ENCODE results near the gene AMPD1. TPM values are rescaled to one million over a fixed set of nuclear protein-coding genes. Genes with fewer than 3 reads are reported as not detected.

AMPD1 gene
- total RNA-seq, 1 experiment from 2014 or later = not detected

GRCh38 chr1:114669562-114670082 lies 25.7 kb downstream of the AMPD1 start, which contains the start of gene DENND2C:
DENND2C (minus strand) TSS chr1:114670049; CDS start chr1:114625984, 44,065 bp downstream.
- H3K36me3 Mint-ChIP-seq (ENCODE audit: insufficient read depth in 1 of 3, low read depth in 3 of 3) = no peaks in the 10 kb centered on the region
- no CpG with 5 or more reads among the region's 50 CpGs for WGBS (ENCODE audit: extremely low coverage, insufficient read length, low lambda C conversion rate)

More at GRCh38 chr1:114669562-114670082, 25.7 kb downstream of the AMPD1 start, which contains the start of gene DENND2C:
- Histone ChIP-seq H4K91ac (ENCODE audit: insufficient read length, low read depth, low read length) (no peak within 1 kb of the TSS), H2BK12ac (ENCODE audit: insufficient read length, low read depth, low read length) (no peak within 1 kb of the TSS), H2BK5ac (ENCODE audit: insufficient read length, low read length) (no peak within 1 kb of the TSS), H3K9me3 (ENCODE audit: control insufficient read depth, low read depth, low read length) (no peaks in the 10 kb centered on the region), H4K20me1 (ENCODE audit: control insufficient read depth, insufficient read depth, insufficient read length) (no peaks in the 10 kb centered on the region), H3K4me2 (ENCODE audit: insufficient read depth, insufficient read length, low read length) (peak within 1 kb of the TSS; percentile 99), H3K4me1 (ENCODE audit: insufficient read depth, low read length) (no peaks in the 10 kb centered on the region), H3K9ac (ENCODE audit: extremely low read depth, insufficient read length, low read length) (peak within 1 kb of the TSS; percentile 69), H2BK20ac (ENCODE audit: low read depth, low read length, poor library complexity, severe bottlenecking) (no peak within 1 kb of the TSS), H3K23ac (ENCODE audit: insufficient read length, low read depth, low read length) (no peak within 1 kb of the TSS), H3K18ac (ENCODE audit: insufficient read length, low read depth, low read length) (peak within 1 kb of the TSS; percentile 47), H3K79me1 (ENCODE audit: insufficient read depth, low read depth, low read length, poor library complexity, severe bottlenecking) (no peaks in the 10 kb centered on the region), H3T11ph (ENCODE audit: low read length) (no peak within 1 kb of the TSS), H4K5ac (ENCODE audit: insufficient read length, low read depth, low read length) (no peak within 1 kb of the TSS), H3K79me2 (ENCODE audit: insufficient read depth, low read length) (no peaks in the 10 kb centered on the region), H2BK120ac (ENCODE audit: low read depth, low read length, poor library complexity, severe bottlenecking) (no peak within 1 kb of the TSS), H3K27me3 (ENCODE audit: insufficient read depth, low read length) (no peaks in the 10 kb centered on the region), H3K4ac (ENCODE audit: low read depth, low read length) (no peak within 1 kb of the TSS), H2AK5ac (ENCODE audit: insufficient read length, low read length) (no peak within 1 kb of the TSS), H2AFZ (ENCODE audit: low read length) (peak within 1 kb of the TSS; percentile 17), H4K8ac (replicated peaks; ENCODE audit: insufficient read length, low read depth, low read length) (no peak within 1 kb of the TSS), H3K14ac (ENCODE audit: insufficient read depth, low read length) (peak within 1 kb of the TSS; percentile 21; the same call in 1 of the 2 replicates), H3K56ac (ENCODE audit: insufficient read length, low read depth, low read length) (no peak within 1 kb of the TSS), H3K23me2 (ENCODE audit: insufficient read length, low read depth, low read length, poor library complexity, severe bottlenecking) (peaks cover 14% of the 10 kb centered on the region), H2BK15ac (ENCODE audit: low read depth, low read length) (0 out of 2 replicates have a peak within 1 kb of the TSS, but pooled peaks have one; percentile 44), H3K27ac (ENCODE audit: insufficient read length, low read depth, low read length) (no peak within 1 kb of the TSS)
- Mint-ChIP-seq H3K4me3 (peak within 1 kb of the TSS; percentile 82 to 93), H3K4me1 (peaks cover 9% of the 10 kb centered on the region in 2 experiments), H3K9me3 (no peaks in the 10 kb centered on the region; a peak in 1 of 5 replicates), H3K27ac (peak within 1 kb of the TSS in 2 of 3 experiments; percentile 80 to 93; a peak in 4 of 7 replicates), H3K27me3 (ENCODE audit: low read depth) (peaks cover 22% of the 10 kb centered on the region)
- no peak for DNase-seq
- peak; percentile 26; the same call in 2 of the 3 replicates for TF ChIP-seq CTCF (conservative IDR thresholded peaks at IDR 0.05)
